Measurements from ENCODE around the gene DHPS. TPM values are rescaled to one million over a fixed set of nuclear protein-coding genes. Genes with fewer than 3 reads are reported as not detected.
A peak's percentile ranks its signal among the peaks of the same experiment; 100 is the strongest.
"Not testable (repeated sequence)": the region's sequence is repeated elsewhere in the genome, so short reads cannot be mapped to it uniquely, and the experiment has no call there.

Gene DHPS
- total RNA-seq, 2 donors from 2014 or later = 47.2 to 52.6 TPM

- DNase-seq (ENCODE audit: low spot score) = no peak
- intact Hi-C loops (cut with DNase I) = no loop called here
Observed at GRCh38 chr19:12656899-12657571, 24.6 kb downstream of the DHPS start.

GRCh38 chr19:12655546-12655945 is 26.1 kb downstream of the DHPS start:
- intact Hi-C loops (cut with DNase I) = no loop called here

GRCh38 chr19:12652219-12652618 is 29.5 kb downstream of the DHPS start:
- intact Hi-C loops (cut with DNase I) = no loop called here
- DNase-seq (ENCODE audit: low spot score) = no peak

More at GRCh38 chr19:12655546-12655945, 26.1 kb downstream of the DHPS start:
- no peak for DNase-seq (ENCODE audit: low spot score)

GRCh38 chr19:12649941-12650340 is 31.7 kb downstream of the DHPS start:
- DNase-seq (ENCODE audit: low spot score) = no peak
- intact Hi-C loops (cut with DNase I) = no loop called here

- intact Hi-C loops (cut with DNase I) = no loop called here
- DNase-seq (ENCODE audit: low spot score) = no peak
Observed at GRCh38 chr19:12648088-12648487, 33.6 kb downstream of the DHPS start.

GRCh38 chr19:12647490-12648071 is 34.1 kb downstream of the DHPS start:
- peak; percentile 92 for DNase-seq (ENCODE audit: low spot score)
- intact Hi-C loops (cut with DNase I) = no loop called here

- no peak for DNase-seq (ENCODE audit: low spot score)
- intact Hi-C loops (cut with DNase I) = no loop called here
Observed at GRCh38 chr19:12647047-12647446, 34.6 kb downstream of the DHPS start.

GRCh38 chr19:12646551-12646950 is 35.1 kb downstream of the DHPS start:
- intact Hi-C loops (cut with DNase I) = no loop called here
- no peak for DNase-seq (ENCODE audit: low spot score)

GRCh38 chr19:12643716-12644115 is 38.0 kb downstream of the DHPS start:
- DNase-seq (ENCODE audit: low spot score); intact Hi-C loops (cut with DNase I): not testable (repeated sequence)

- intact Hi-C loops (cut with DNase I) = no loop called here
Observed at GRCh38 chr19:12642506-12642905, 39.2 kb downstream of the DHPS start.

GRCh38 chr19:12641456-12641855 is 40.2 kb downstream of the DHPS start:
- no peak for DNase-seq (ENCODE audit: low spot score)
- intact Hi-C loops (cut with DNase I) = no loop called here

More at GRCh38 chr19:12642506-12642905, 39.2 kb downstream of the DHPS start:
- no peak for DNase-seq (ENCODE audit: low spot score)

GRCh38 chr19:12639901-12640613 is 41.6 kb downstream of the DHPS start:
- DNase-seq (ENCODE audit: low spot score) = peak; percentile 95
- intact Hi-C loops (cut with DNase I) = no loop called here

GRCh38 chr19:12638611-12639182 is 43.0 kb downstream of the DHPS start:
- intact Hi-C loops (cut with DNase I) = no loop called here
- no peak for DNase-seq (ENCODE audit: low spot score)

- intact Hi-C loops (cut with DNase I) = no loop called here
- DNase-seq (ENCODE audit: low spot score) = no peak
Observed at GRCh38 chr19:12636631-12637030, 45.0 kb downstream of the DHPS start.

GRCh38 chr19:12629215-12629614 is 52.5 kb downstream of the DHPS start:
- DNase-seq (ENCODE audit: low spot score) = no peak
- intact Hi-C loops (cut with DNase I) = no loop called here

GRCh38 chr19:12628040-12629022 is 53.3 kb downstream of the DHPS start:
- intact Hi-C loops (cut with DNase I) = no loop called here

GRCh38 chr19:12626958-12627357 is 54.7 kb downstream of the DHPS start:
- intact Hi-C loops (cut with DNase I) = no loop called here
- no peak for DNase-seq (ENCODE audit: low spot score)

More at GRCh38 chr19:12628040-12629022, 53.3 kb downstream of the DHPS start:
- no peak for DNase-seq (ENCODE audit: low spot score)

Measured in posterior vena cava (tissue), 2 donors.